Neural progenitor cell (in vitro differentiated cells): ENCODE results near the gene TMEM218.

Experiments used
- CTCF ChIP-seq: fragments of 200-600 bp; sonication (generic); IDR thresholded peaks from 2 replicates; pipeline ENCODE4 v1.5.1; 2017; ENCODE audit warnings: antibody characterized with exemption, mild to moderate bottlenecking
- EZH2phosphoT487 ChIP-seq: fragments of 200-600 bp; sonication (generic); IDR thresholded peaks from 2 replicates; pipeline ENCODE4 v1.6.1; 2017; ENCODE audit warnings: antibody characterized with exemption

- TF ChIP-seq CTCF (no peak), EZH2phosphoT487 (no peak)
Observed at GRCh38 chr11:125129316-125129993, 18.0 kb upstream of the TMEM218 start.
